GM10847 (cell line): Measurements from ENCODE around the gene HOXA2.

Experiments
- POLR2A ChIP-seq: IDR thresholded peaks from 2 replicates; pipeline ENCODE4 v1.6.1; 2011; ENCODE audit not compliant: insufficient read length; ENCODE audit errors: extremely low read depth

HOXA2 gene

DNA sequence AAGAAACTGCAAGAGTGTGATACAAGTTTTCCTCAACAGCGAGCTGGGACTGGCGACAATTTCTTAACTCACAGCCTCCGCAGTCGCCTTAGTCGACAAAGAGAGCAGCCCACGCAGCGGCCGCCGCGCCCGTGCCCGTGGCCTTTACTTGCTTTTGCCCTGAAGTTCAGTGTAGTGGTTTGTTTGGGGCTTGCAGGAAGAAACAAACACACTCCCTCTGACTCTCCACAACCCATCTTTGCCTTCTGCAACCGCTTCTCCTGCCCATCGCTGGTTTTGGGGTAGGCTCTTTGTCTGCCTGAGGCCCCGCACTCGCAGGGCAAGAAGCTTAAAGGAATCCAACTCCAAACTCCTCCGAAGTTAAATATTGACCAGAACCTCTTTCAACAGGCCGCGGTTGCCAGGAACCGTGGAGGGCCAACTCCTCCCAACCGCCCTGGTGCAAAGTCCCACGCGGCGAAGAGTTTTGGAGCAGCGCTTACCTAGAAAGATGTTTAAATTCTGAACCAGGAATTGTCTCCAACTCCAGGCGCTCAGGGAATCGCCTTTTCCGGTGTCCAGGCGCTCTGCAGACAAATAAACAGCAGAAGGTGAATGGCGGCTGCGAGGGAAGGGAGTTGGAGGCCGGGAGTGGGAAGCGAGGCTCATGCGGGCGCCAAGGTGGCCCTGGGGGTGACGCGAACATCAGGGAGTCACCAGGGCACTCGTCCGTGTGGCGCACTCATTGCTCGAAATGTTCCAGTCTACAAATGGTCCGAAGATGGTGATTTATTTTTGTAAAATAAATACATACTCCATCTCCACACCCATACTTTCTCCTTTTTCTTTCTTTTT is 19.8 kb upstream of the HOXA2 start:
- TF ChIP-seq POLR2A: no peak

GRCh38 chr7:27121684-27122076 is 19.2 kb upstream of the HOXA2 start:
- TF ChIP-seq POLR2A: no peak

- TF ChIP-seq POLR2A: no peak
Measured at GRCh38 chr7:27119412-27119911, 17.0 kb upstream of the HOXA2 start.

- TF ChIP-seq POLR2A: no peak
Measured at GRCh38 chr7:27118580-27118979, 16.1 kb upstream of the HOXA2 start.

GRCh38 chr7:27117887-27118491 is 15.5 kb upstream of the HOXA2 start:
- TF ChIP-seq POLR2A: no peak

- TF ChIP-seq POLR2A: no peak
Measured at GRCh38 chr7:27116962-27117886, 14.7 kb upstream of the HOXA2 start.

DNA sequence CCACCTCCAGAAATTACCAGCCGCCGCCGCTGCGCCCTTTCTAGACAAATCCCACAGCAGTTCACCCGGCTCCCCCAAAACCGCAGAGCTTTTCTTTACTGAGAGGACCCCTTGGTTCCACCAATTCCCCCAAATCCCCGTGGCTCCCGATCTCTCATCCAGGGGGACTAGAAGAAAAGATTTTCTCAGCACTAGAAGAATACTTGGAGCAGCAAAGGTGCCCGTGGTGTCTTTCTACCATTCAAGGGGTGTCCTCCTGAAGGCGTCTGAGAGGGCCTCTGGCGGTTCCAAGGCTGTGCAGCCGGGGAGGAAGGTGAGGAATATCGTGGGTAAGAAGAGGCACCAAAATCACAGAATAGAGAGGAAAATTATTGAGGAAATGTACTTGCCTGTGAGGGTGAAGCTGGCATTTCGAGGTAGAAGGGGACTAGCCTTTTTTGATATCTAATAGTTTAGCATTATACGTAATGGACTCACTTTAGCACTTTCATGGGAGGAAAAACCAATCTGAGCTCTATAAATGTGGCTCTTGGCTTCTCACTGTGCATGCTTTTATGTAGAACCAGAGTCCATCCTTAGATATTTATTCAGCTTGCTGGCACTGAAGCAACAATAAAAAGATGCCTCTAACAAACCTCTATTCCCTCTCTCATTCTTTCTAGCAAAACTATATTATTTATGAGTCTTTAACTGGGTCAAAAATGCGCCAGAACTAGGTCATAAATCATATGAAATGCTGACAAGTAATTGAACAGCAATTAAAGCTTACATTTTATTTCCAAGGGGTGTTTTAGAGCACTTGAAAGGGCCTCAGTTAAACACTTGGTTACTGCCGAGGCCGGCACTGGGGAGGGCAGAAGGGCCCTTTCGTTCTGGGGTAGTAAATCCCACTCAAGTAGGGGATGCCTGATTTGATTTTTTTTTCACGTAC is 13.8 kb upstream of the HOXA2 start:
- TF ChIP-seq POLR2A: no peak

GRCh38 chr7:27115221-27116026 is 12.9 kb upstream of the HOXA2 start:
- no peak for TF ChIP-seq POLR2A

DNA sequence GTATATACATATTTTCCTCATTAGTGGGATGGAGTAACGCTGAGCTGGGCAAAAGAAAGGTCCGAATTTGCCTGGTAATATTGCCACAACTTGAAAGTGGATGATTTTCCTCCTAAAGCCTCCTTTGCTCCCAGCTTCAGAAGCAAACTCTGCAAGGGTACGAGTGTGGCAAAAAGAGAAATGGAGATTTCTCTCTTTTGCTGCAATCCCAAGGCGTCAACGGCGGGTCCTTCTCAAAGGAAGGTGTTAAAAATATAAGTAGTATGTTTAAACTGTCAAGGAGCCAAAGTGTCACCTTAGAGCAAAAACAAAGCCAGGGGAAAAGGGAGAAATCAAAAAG is 12.4 kb upstream of the HOXA2 start:
- no peak for TF ChIP-seq POLR2A

DNA sequence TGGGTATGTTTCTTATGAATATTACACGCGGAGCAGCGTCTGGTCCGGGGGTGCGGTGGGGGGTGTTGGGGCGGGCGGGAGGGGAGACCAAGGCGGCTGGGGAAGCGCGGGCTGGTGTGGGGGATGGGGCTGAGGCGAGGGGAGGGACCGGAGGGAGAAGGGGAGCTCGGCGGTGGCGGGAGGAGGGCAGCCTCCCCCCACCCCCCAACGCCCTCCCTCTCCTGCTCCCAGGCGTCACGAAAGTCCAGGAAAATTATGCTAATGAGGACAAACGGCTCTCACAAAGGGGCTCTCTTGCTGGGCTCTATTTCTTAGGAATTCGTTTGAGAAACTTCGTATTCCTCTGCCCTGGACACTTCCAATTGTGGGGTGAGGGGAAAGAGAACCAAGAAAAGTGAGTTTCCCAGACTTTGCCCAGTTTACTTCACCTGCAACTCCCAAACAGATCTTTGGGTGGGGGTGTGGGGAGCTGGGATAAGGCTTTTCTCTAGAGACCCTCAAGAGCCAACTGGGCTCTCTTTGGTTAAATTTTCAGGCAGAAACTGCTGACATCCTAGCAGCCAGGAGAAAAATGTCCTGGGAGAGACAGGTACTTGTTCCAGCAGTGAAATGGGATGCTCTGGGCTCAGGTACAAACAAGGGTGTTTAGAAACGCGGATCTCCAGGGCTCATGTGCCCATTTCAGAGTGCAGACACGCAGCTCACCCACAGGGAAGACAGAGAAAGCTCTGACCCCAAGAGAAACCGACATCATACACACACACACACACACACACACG is 11.7 kb upstream of the HOXA2 start:
- no peak for TF ChIP-seq POLR2A

DNA sequence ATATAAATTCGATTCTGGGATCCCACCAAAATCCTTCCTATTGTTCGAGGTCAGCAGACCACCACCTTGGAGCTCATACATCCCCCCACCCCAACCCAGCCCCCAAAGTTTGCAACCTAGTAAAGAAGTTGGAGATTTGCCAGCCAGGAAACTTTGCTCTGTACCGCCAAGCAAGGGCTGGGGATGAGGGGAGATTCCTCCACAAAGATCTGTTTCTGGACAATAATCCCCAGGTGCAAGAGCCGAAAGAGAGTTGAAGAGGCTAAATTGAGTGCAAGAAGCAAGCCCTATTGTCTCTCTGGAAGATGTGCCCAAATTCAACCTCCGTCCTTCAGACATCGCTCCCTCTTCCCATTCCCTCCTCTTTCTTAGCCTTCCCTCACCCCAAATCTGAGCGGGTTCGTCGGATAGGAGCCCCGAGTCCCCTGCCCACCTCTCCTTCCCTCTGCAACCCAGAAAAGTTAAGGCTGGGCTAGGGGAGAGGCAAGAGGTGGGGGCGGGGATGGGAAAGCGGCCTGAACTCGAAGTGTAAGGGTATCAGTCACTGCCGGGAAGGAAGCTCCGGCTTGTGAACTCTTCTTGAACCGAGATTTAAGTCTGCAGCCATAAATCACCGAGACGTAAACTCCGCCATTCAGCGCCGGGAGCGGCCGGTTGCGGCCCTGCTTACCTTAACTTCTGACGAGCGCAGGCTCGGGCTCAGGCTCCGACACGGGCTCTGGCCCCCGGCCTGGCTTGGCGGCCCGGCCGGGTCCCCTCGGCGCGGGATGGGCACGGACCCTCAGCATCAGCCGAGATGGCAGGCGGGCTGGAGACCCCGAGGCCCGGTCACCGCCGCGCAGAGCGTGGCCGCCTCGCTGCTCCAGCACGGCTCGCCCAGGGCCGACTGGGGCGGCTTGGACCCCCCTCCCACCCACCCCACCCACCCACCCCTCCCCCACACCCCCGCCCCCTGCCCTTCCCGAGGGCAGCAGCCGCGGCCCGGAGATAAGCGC is 10.8 kb upstream of the HOXA2 start:
- TF ChIP-seq POLR2A: no peak

DNA sequence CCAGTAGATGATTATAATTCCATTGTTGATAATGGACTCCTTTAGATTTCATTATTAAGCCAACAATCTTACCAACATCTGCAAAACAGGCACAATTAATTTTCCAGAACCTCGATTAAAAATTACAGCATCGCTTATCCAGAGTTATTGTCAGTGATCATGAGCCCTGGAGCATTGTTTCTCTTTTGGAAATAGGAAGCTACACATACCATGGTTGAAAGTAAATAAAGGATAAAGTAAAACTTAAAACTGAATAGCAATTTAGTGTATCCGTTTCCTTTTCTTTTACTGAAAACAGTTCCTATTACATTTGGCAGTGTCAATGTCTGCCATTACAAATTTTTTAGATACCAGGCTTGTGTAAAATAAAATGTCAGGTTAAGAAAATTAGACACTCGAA is 9.9 kb upstream of the HOXA2 start:
- no peak for TF ChIP-seq POLR2A
